HL-60 (cell line): ENCODE data around the gene THPO.

ENCODE experiments used
- DNase-seq, 2 experiments: peaks; one replicate each; pipeline ENCODE4 v3.0.0-alpha.2; 2010 to 2020; ENCODE audit warnings: low read depth in 1 of 2, low spot score in 1 of 2
- H3K27ac ChIP-seq: fragments of 250-450 bp; sonication (Bioruptor Pico); replicated peaks from 2 replicates; pipeline ENCODE4 v1.5.1; 2020; ENCODE audit warnings: mild to moderate bottlenecking, moderate library complexity
- H3K27me3 ChIP-seq: fragments of 250-450 bp; sonication (Bioruptor Pico); 2 replicates; pipeline ENCODE4 v1.5.1; 2021; ENCODE audit warnings: mild to moderate bottlenecking, moderate library complexity; ENCODE audit not compliant: insufficient read depth, poor library complexity, severe bottlenecking
- H3K4me3 ChIP-seq: replicated peaks from 2 replicates; pipeline ENCODE4 v1.5.1; 2011; ENCODE audit warnings: mild to moderate bottlenecking, control low read depth, low read length; ENCODE audit not compliant: insufficient read depth
- CTCF ChIP-seq: IDR thresholded peaks from one replicate; pipeline ENCODE4 v1.5.1; 2011; ENCODE audit warnings: low read length, control low read depth, inconsistent platforms; ENCODE audit not compliant: insufficient read depth
- GABPA ChIP-seq: IDR thresholded peaks from 2 replicates; pipeline ENCODE4 v1.6.1; 2012; ENCODE audit warnings: low read depth
- POLR2AphosphoS5 ChIP-seq: IDR thresholded peaks from 2 replicates; pipeline ENCODE4 v1.6.1; 2012; ENCODE audit warnings: low read depth
- REST ChIP-seq: IDR thresholded peaks from 2 replicates; pipeline ENCODE4 v1.6.1; 2012; ENCODE audit warnings: low read depth; ENCODE audit not compliant: insufficient replicate concordance
- SPI1 ChIP-seq: IDR thresholded peaks from 2 replicates; pipeline ENCODE4 v1.6.1; 2012; ENCODE audit warnings: low read depth, mild to moderate bottlenecking, borderline replicate concordance

THPO gene

DNA sequence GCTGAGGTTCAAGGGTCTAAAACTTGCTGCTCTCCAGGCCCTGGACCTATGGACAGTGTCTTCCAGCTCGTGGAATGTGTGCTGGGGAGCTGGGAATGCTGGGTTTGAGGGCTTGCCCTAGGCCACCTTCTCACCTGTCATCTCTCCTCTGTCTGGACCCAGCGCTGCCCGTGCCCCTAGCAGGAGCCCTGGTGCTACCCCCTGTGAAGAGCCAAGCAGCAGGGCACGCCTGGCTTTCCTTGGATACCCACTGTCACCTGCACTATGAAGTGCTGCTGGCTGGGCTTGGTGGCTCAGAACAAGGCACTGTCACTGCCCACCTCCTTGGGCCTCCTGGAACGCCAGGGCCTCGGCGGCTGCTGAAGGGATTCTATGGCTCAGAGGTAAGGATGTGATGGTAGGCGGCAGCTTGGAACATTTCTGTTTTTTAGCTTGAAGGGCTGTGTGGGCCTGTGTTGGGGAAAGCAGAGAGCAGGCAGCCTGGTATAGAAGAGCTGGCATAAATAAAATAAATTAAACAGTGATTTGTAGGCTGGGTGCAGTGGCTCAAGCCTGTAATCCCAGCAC lies 6.9 kb upstream of the THPO start:
- TF ChIP-seq CTCF (no peak), GABPA (no peak), SPI1 (no peak), REST (no peak), POLR2AphosphoS5 (no peak)
- H3K27ac ChIP-seq: no peak overlapping the region
- no peak for DNase-seq
- peaks cover 19% of the 10 kb centered on the region for H3K27me3 ChIP-seq
- no peak overlapping the region for H3K4me3 ChIP-seq

- DNase-seq: no peak
- TF ChIP-seq CTCF: no peak
- TF ChIP-seq GABPA: no peak
- no peak for TF ChIP-seq REST
- no peak for TF ChIP-seq SPI1
- TF ChIP-seq POLR2AphosphoS5: no peak
- no peak overlapping the region for H3K27ac ChIP-seq
- peaks cover 22% of the 10 kb centered on the region for H3K27me3 ChIP-seq
- H3K4me3 ChIP-seq: no peak overlapping the region
Observed at GRCh38 chr3:184384342-184384741, 6.3 kb upstream of the THPO start.

- H3K4me3 ChIP-seq: no peak overlapping the region
- peaks cover 28% of the 10 kb centered on the region for H3K27me3 ChIP-seq
- DNase-seq: no peak
- no peak overlapping the region for H3K27ac ChIP-seq
- no peak for TF ChIP-seq REST
Observed at GRCh38 chr3:184383033-184383740, 5.2 kb upstream of the THPO start.
